Activated CD8-positive, alpha-beta memory T cell treated with anti-CD3 and anti-CD28 coated beads for 1 hour (primary cell): ENCODE measurements around the gene ZFP92.

ENCODE experiments used
- DNase-seq, 2 donors: peaks; one replicate each; pipeline ENCODE4 v3.0.0-alpha.2; 2020; ENCODE audit warnings: low read depth in 1 of 2; ENCODE audit errors: extremely low read depth in 1 of 2

The ZFP92 gene

DNA sequence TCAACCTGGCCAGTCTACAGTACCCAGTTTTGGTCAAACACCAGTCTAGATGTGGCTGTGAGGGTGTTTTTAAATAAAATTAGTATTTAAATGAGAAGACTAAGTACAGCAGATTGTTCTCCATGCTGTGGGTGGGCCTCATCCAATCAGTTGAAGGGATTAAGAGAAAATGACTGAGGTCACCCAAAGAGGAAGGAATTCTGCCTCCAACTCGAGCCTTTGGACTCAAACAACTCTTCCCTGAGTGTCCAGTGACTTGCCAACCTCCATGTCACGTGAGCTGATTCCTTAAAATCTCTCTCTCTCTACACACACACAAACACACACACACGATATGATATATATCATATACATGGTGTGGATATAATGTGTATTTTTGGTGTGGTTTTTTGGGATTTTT, 24.6 kb downstream of the ZFP92 start:
- no peak for DNase-seq

- DNase-seq, result no peak
Observed at GRCh38 chrX:153438532-153438931, 27.3 kb downstream of the ZFP92 start.

GRCh38 chrX:153439977-153440376, 28.7 kb downstream of the ZFP92 start:
- DNase-seq, result no peak

DNA sequence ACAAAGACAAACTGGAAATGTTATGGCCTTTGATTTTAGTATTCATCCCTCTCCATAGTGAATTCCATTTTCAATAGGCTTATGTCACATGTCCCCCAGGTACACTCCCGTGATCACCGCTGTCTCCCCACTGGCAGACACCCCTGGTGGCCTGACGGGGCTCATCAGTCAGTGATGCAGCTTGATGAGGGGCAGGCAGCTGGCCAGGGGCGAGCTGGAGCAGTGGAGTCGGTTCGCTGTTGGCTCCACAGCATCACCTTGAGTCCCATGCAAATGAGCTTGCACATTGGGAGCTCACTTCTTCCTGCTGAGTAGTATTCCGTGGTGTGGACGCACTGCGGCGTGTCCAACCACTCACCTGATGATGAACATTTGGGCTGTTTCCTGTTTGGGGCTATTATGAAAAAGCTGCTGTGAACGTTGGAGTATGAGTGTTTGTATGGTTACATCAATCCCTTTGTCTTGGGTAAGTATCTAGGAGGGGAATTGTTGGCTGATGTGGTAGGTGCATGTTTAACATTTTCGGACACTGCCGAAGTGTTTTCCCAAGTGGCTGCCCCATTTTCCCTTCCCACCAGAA, 29.4 kb downstream of the ZFP92 start:
- no peak for DNase-seq

DNA sequence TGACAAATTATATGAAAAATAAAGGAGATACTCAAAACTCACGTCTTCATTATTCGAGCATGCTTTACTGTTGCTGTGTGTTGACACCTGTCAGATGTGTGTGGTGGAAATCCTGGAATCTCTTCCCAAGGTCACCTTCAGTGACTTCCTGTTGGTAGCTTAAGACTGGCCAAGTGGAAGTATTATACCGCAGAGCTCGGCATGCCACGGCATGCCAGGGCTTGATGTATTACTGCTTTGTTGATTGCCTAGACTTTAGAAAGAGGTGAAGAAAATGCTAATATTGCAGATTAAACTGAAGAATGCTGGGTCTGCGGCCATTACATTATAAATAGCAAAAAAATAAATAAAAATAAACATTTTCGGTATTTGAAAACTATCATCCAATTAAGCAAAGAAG, 30.0 kb downstream of the ZFP92 start:
- DNase-seq, result no peak

GRCh38 chrX:153441981-153442380, 30.7 kb downstream of the ZFP92 start:
- DNase-seq, result no peak

- DNase-seq, result no peak
Observed at GRCh38 chrX:153442463-153442862, 31.2 kb downstream of the ZFP92 start.

GRCh38 chrX:153443476-153444332, 32.4 kb downstream of the ZFP92 start:
- no peak for DNase-seq

DNA sequence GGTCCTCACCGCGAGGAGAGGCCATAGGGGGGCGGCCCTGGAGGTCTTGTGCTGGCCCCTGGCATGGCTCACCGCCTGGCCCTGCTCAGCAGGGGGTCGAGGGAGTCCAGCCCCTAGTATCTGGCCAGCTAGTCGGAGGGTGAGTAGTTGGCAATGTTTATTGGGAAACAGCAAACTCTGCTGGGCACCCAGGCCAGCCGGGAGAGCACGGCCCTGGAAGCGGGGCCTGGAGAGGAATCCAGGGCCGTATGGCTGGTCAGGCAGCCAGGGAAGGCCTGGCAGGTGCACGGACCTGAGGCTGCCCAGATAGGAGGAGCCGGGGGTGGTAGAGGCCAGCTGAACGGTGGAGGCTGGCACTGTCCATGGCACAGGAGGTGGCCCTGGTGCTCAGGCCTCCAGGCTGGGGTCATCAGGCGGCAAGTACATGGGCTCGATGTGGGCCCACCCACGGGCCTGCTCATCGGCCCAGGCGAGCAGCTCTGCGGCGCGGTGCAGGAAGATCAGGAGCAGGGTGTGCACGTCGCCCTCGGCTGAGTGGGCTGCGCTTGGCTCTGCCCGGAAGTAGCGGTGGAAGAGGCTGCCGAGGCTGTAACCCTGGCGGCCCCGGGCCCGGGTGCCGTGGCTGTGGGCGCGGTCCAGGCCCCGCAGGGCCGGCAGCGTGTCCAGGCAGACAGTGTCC, 33.2 kb downstream of the ZFP92 start:
- no peak for DNase-seq

GRCh38 chrX:153445106-153445855, 34.0 kb downstream of the ZFP92 start:
- DNase-seq, result no peak

GRCh38 chrX:153445856-153446635, 34.8 kb downstream of the ZFP92 start, which contains the start of gene TREX2:
Gene TREX2, minus strand, starts transcription at chrX:153446056. Its CDS starts 626 bp downstream, at chrX:153445430.
- no peak for DNase-seq

DNA sequence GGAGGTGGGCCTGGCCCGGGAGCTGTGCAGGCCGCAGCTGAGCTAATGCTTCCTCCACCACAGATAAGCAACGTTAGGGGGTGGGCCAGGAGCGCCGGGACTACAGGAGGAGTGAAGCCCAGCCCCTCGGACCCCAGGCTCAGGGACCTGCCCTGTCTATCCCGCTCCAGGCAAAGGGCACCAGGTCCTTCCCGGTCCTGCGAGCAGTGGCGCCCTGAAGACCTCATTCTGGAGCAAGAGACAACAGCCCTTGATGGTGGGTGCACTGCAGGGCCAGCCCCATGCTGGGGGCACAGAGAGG, 35.3 kb downstream of the ZFP92 start:
- no peak for DNase-seq

DNA sequence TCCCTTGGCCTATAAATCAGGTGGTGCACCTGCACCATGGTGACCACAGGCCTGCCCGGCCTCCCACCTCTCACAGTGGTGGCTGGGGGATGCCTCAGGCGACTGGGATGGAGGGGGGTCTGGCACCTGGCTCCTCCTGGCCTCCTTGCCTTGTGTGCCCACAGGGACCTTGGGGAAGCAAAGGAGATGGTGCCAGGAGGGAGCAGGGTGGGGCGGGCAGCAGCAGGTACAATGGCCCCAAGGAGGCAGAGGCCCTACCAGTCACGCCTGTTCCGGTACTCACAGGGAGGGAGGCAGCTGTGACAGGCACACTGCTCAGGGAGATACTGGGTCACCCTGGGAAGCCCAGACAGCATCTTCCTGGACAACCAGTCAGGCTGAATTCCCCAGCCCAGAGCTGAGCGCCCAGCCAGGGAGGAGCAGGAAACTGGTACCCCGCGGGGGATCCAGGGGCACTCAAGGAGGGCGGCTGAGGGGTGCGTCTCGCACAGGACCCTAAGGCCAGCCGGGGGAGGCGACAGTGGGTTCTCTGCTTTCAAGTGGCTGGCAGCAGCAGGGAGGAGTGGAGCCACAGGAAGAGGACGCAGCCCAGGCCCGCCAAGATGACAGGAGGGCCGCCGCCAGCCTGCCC, 35.8 kb downstream of the ZFP92 start:
- DNase-seq, result no peak

- no peak for DNase-seq
Observed at GRCh38 chrX:153447581-153447960, 36.3 kb downstream of the ZFP92 start.

- no peak for DNase-seq
Observed at GRCh38 chrX:153448556-153449367, 37.5 kb downstream of the ZFP92 start.

DNA sequence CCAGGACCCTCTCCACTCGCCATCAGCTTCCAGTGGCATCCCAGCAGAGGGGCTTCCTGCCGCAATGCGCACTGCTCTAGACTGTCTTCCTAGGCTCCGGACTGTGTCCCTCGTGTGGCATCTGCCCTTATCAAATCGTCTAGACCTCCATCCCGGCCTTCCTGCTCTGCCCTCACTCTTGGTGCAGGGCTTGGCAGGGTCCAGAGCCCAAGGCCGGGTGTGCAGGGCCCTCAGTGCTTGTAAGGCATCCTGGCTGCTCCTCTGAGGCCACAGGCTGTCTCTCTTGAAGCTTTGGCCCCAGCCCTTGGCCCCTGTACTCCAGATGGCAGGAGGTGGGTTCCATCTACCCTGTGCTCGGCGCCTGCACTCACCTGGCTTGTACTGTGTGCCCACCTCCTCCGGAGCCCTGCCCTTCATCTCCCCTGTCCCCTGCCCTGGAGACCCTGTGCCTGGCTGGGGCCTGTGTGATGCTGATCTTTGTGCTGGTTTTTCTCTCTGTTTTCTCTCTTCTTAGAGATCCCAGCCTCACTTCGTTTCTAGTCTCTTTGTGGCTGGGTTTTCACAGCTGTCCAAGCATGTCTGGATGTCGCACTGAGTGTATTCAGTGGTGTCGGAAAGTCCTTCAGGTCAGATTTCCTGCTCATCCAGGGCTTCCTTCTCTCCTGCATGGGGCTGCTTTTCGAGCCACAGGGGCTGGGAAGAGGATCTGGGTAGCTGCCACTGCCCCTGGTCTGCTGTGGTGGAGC, 38.3 kb downstream of the ZFP92 start:
- DNase-seq, result no peak

DNA sequence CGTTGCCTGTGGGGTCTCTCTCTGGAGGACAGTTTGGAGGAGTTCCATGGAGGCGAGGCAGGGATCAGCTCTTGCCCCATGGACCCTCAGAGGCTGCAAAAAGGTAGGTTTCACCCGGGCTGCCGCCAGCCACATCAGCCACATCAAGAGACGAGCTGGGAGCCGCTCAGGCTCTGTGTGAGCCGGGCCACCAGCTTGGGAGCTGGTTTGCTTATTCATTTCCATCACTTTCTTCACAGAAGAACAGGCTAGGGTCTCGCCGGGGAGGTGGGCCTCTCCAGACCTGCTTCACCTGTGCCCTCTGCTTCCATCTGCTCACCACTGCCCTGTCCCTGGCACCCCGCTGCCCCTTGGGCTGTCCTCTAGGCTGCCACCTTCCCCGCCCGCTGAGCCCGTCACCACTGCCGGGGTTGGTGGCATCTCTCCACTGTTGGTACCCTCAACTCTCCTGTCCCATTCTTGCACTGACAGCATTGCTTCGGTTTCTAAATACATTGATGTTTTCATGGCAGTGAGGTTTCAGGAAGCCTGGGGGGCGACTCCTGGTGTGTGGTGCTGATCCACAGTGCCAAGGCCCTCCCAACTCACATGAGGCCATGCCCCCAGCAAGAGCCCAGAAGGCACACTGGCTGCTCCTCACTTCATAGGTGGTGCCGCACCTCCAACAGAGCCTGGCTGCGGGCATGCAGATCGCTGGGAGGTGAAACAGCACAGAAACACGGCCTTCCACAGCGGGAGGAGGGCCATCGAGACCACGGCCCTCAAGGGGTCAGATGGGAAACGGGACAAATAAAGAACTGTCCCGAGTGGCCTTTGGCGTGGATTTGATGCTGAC, 39.1 kb downstream of the ZFP92 start:
- no peak for DNase-seq

- no peak for DNase-seq
Observed at GRCh38 chrX:153450949-153451277, 39.6 kb downstream of the ZFP92 start.
